D341Med (cell line): ENCODE data around the gene KCNE4.

Experiments
- DNase-seq: peaks from one replicate; pipeline ENCODE4 v3.0.0; 2012; ENCODE audit warnings: low spot score

The KCNE4 gene

DNA sequence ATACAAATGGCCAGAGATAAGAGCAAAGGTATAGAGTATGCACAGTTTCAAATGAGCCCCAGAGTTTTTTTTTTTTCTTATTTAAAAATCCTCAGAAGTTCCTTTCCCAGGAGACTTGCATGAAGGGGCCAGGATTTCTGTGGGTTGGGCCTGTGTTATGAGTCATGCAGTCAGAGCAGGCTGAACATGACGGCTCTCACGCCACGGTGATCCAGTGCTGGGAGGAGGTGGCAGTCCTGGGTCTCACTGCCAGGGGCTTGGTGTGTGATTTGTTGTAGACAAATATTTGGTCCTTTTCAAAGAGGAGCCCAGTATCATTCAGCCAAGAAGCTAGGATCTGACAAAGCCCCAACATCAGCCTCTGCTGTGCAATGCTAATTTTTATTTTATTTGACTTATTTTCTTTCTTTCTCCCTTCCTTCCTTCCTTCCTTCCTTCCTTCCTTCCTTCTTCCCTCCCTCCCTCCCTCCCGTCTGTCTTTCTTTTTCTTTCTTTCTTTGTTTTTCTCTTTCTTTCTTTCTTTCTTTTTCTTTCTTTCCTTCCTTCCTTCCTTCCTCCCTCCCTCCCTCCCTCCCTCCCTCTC, 10.4 kb upstream of the KCNE4 start:
- DNase-seq: peak; percentile 34

DNA sequence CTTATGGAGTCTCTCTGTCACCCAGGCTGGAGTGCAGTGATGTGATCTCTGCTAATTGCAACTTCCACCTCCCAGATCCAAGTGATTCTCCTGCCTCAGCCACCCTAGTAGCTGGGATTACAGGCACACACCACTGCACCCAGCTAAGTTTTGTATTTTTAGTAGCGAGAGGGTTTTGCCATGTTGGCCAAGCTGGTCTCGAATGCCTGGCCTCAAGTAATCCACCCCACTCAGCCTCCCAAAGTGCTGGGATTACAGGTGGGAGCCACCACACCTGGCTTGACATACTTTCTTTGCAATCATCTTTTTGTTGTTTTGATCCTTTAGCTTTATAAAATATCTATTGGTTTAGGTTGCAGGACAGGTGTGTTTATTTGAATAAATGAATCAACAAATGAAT, 9.7 kb upstream of the KCNE4 start:
- DNase-seq: no peak

DNA sequence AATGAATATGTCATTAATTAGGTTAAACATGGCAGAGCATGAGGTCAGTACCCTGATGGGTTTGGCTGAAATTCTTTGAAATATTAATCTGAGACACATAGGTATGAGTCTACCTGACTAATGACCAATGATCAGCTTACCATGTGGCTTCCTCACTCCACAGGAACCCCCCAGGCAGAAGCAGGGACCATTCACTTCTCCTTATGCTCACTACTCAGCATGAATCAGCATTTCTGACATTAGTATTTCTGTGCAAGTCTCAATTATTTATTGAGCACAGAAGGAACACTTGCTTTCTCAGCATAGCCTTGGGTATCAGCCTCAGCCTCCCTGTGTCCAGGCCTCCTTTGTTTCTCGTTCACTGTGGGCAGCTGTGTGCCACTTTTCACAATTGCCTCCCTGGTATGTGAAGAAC, 9.3 kb upstream of the KCNE4 start:
- no peak for DNase-seq

DNA sequence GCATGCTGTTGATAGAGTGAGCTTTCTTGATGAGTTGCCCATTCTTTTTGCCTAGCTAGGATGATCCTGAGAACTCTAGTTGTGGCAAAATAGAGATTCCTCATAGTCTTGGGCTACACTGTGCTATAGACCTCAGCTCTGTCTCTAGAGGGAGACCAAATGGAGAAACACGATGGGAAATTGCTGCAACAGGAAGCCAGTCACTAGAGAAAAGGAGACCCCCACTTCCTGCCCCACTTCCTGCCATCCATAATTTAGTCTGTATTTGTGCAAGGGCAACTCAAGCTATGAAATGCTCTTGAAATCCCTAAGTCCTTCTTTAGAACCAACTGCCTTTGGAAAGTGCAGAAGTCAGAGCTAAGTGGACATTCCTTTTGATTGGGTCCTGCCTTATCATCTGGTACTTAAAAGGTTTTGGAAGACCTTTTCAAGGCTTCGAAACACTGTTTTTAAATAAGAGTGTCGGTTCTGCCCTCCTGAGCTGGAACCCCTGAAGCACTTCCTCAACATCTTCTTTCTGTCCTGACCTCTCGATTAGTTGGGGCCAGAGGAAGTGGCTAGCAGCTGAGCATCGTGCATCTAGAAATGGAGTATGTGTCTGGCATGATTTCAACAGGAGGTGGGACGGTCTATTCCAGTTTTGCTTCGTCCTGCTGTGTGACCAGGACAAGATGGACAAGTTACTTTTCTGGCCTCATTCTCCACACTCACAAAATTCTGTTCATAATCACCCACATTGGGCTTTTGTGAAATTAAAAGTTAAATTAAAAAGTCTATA, 8.6 kb upstream of the KCNE4 start:
- DNase-seq: no peak

DNA sequence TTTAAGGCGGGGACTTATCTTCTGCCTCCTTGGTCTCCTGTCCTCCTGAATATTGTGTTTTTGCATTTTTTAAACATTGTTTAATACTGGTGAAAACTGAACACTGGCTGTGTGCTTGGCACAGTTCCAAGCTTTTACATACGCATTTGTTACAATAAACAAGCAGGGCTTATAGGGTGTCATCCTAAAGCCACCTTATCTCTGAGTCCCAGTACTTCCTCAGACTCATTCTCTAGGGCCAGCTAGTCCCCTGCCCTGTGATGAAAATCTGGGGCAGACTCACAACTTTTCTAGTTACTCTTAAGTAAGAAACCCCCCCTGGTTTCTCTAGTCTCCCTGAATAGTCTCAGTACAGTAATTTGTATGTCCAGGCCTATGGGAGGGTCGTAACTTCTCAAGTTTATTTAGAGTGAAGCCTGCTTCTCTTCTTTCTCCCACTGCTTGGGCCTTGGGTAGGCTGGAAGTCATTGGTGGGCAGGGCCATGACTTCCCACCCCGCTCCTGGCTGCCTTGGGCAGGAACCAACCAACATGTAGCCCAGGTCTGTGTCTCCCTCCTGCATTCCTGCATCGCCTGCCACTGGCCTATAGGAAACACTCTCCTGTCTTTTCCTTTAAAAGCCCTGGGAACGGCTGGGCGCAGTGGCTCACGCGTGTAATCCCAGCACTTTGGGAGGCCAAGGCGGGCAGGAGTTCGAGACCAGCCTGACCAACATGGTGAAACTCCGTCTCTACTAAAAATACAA, 7.7 kb upstream of the KCNE4 start:
- DNase-seq: no peak

DNA sequence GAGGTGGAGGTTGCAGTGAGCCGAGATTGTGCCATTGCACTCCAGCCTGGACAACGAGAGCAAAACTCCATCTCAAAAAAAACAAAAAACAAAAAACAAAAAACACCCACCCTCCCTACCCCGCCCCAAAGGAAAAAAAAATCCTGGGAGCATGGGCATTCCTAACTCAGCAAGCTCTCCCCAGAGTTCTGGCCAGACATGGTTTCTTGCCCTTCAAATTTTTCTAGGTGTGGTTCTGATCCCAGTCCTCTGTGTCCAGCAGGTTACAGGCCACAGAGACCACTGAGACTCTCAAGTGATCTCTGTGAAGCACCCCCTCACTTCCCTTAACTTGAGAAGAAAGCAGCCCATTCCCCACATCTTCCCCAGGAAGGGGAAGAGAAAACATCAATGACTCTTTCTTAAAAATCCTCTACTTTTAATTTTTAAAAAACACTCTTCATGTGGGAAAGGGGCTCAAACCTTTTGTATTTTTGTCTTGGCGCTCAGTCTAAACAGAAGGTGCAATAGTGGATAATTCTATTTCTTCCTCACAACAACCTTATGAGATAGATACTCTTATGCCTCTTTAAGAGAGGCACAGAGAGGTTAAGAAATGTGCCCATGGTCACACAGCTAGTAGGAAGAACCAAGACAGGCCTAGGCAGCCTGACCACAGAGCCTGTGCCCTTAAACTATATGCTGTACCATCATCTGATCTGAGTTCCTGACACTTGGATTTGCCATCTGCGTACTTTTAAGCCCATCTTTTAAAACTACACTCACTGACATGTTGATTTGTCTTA, 6.9 kb upstream of the KCNE4 start:
- DNase-seq: no peak

DNA sequence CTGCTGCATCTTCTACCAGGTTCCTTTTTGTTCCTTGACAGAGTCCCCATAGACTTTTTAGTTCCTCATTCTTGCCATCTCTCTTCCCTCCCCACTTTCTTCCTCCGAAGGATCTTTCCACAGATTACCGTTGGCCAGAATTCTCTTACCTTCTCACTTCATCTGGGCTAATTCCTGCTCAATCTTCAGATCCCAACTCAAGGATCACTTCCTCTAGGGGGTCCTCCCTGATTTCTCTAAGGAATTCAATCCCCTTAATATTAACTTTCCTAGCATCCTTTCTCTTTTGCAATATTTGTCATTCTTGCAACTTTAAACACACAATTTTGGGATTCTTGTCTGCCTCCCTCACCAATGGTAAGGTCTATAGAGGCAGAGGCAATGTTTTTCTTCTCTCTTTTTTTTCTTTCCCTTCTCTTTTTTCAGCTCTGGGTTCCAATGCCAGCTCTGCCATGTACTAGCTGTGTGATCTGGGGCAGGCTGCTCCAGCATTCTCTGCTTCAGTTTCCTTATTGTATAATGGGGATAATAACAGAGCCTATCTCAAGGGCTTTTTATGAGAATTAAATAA, 5.4 kb upstream of the KCNE4 start:
- DNase-seq: no peak

DNA sequence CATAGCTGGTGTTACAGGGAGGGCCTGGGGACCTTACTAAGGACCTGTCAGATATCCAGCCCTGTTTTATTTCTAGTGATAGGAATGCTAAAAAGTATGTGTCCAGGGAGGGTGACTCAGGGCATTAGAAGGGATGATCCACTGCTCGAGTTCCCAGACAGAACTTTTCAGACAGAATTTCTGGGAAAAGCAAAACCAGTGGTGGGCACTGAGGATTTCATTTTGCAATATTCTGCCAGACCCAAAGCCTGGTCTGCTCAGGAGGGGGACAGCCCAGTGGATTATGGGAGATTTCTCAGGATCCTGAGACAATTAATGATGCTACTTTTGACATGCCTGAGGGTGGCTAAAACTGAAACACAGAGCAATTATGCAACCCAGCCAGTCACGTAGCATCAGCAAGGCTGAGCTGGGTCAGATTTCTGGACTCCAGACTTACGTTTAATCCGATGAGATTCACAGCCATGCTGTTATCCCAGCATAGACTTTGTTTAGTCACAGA, 4.7 kb upstream of the KCNE4 start:
- DNase-seq: no peak

DNA sequence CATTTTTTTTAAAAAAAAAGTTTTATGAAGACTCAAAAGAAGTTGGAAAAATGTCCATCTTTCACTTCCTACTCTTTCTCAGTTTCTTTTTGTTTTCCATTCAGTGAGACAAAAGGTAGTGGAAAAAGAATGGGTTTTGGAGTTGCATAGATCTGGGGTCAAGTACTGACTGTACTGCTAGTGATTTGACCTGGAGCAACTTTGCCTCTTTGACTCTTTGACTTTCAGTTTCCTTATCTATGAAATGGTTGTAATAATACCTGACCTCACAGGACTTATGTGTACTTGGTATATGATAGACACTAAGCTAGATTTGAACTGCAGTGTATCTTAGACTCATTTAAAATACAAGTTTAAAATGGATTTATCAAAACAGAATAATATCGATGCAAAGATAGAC, 3.5 kb upstream of the KCNE4 start:
- no peak for DNase-seq

DNA sequence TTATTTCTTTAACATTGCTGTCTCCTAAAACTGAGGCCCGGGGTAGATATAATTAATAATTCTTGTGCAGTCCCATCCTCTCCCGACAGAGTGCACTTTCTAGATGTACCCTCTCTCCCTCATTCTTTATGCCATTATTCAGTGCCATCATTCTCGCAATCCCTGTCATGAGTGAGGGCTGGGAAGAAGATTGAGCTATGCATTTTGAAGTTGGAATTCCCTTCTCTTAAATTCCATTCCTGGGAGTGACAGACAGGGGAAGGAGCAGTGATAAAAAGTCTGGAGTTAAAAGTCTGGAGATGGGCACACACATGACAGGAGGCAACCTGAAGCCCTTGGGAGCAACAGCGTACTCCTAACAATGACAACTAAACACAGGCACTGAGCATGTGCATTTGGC, 2.6 kb upstream of the KCNE4 start:
- DNase-seq: no peak

DNA sequence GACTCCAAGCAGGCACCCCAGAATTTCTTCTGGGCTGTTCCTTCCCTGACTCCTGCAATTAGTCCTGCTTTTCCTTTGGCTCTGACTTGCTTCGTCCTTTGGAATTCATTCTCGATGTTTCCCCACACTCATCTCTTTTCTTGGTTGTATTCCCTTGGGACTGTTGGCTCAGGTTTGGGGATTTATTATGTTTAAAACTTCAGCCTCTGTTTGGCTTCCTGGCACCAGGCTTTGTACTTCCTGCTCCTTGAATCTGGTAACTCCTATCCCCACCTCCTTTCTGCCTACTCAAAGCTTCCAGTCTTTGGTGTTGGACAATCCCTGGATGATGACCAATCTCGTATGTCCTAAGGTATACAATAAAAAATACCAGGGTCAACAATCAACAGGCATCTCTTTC, 1.8 kb upstream of the KCNE4 start:
- DNase-seq: no peak

DNA sequence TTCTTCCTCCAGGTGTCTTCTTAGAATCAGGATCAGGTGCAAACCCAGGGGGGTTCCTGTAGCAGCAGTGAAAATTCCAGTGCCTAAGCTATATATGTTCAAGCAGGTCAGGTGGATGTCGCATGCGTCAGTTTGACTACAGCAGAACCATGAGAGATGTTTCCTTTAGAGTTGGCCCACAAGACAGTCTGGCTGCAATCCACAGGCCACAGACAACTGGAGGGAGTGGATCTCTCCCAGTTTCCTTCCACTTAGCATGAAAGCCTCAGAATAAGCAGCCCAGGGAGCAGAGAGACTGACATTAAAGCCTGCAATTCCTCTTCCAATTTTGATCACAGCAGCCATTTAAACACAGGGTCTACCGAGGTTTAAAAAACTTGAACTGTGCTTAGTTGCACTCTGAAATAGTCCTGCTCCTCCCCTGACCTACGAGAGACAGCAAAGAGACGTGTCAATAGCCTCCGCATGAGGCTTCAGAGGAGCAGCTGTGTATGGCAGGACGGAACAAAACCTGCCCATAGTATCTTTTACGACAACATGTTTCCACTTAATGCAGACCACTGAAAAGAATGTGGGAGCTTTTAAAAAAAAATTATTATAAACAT, 988 bp upstream of the KCNE4 start:
- DNase-seq: no peak

DNA sequence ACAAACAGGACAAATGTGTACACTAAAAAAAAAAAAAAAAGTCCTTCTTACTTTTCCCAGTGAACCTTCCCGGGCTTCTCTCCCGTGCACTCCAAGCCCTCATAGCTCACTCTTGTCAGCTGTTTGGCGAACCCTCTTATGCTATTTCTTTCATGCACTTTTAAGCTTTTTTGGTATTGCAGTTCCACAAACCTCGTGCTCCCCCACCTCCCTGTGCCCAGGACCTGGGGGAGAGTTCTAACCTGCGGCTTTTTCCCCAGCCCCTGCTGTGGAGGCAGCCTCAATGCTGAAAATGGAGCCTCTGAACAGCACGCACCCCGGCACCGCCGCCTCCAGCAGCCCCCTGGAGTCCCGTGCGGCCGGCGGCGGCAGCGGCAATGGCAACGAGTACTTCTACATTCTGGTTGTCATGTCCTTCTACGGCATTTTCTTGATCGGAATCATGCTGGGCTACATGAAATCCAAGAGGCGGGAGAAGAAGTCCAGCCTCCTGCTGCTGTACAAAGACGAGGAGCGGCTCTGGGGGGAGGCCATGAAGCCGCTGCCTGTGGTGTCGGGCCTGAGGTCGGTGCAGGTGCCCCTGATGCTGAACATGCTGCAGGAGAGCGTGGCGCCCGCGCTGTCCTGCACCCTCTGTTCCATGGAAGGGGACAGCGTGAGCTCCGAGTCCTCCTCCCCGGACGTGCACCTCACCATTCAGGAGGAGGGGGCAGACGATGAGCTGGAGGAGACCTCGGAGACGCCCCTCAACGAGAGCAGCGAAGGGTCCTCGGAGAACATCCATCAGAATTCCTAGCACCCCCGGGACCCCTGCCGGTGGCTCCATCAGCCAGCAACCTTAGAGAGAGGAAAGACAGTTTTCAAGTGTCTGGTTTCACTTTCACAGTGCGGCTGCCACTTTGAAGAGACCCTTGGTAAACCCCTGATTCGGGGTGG, 826 bp downstream of the KCNE4 start:
- DNase-seq: no peak

DNA sequence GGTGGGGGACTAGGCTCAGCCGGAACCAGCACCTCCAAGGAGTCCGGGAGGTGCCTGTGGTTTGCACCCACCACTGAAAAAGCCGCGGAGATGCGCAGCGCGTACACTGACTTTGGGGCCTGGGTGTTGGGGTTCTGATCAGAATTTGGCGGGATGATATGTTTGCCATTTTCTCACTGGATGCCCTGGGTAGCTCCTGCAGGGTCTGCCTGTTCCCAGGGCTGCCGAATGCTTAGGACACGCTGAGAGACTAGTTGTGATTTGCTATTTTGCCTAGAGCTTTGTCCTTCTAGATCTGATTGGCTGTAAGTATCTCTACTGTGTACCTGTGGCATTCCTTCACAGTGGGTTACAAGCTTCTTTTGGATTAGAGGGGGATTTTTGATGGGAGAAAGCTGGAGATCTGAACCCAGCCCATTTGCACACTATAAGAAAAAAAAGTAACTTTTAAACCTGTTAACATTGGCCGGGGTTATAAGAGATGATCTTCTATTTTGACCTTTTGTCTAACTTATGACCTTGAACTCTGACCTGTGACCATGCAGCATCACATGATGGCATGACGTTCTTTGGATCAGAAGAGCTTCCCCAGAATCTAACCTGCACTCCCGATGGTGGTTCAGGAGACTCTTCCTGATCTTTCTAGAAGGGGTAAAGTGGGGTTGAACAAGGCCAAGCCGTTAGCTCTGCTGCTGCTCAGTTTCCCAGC, 1.6 kb downstream of the KCNE4 start:
- DNase-seq: no peak

DNA sequence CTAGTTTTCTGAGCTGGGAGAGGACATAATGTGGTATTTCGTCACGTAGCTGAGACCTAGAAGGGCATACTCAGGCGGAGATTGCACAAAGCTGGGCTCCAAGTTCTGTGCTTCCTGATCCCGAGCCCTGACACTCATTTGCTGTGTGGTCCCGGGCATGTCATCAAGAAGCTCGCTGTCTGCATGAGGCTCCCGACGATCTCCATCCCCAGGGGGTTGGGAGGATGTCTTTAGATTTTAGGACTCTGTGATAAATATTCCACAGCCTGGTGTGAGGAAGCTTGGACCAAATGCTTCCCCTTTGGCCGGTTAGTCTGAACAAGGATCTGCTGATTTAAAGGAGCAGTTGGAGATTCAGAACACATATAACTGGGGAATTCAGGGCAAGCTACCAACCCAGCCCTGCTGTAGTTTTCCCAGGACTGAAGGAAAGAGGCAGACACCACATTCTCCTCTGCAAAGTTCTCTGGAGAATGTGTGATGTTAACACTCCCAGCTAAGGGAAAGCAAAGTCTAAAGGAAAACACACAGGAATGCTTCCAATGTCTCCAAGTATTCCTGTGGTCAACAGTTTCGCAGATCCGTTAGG, 2.3 kb downstream of the KCNE4 start:
- no peak for DNase-seq

DNA sequence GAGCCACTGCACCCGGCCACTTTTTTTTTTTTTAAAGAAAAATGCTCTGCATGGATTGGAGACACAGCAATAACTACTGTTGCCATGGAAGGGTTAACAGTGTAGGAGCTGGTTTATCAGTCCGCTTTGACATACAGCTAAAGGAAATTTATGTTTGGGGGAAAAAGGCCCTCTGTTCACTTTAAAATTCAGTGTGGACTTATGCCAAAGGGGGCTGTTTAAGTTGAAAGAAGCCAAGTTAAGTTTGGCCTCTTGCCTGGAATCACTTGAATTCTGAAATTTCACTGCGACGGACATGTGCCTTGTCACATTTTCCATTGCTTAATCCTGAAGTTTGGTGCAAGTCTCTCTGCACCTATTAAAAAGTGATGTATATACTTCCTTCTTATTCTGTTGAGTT, 3.1 kb downstream of the KCNE4 start:
- DNase-seq: no peak

DNA sequence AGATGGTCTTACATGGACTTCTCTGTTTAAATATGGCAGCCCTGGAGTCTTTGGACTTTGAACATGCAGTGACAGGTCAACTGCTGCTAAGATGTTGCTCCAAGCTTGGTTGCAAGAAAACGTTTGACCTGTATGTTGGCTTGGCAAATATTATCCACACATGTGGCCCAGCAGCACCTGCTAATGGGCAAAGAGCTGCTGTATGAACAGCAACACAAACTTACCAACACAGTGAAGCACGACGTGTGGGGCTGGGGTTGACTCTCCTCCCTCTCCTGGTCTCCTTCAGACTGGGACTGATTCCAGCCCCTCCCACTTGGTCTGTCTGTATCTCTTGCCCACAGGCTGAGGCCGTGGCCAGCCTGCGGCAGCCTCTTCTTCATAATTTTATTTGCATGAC, 3.8 kb downstream of the KCNE4 start:
- no peak for DNase-seq

DNA sequence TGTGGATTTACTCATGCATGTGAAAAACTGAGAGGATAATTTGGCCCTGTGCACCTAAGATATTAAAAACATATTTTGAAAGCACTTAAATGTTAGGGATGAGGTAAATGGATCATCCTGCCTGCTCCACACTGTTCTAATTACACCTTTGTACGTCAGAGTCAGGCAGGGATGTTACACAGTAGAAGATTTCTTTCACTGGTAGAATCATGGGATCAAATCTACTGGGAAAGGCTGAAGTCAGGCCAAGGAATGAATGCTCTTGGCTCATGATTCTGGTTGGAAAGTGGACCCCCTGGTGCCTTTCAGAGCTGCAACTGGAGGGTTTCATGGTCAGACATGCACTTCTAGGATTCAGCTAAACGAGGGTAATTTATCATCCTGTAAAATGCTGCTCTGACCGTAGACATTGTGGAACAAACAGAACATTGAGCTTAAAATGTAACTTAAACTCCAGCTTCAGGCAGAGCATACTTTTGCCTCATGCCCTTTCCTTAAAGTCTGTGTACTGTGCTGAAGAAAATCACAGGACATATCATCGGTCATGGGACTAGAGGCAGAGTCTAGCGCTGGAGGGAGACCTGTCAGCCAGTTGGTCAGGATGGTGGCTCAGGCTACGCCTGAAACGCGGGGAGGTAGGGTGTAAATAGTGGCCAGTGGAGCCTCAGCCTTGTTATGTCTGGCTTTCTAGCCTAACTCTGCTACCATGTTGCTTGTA, 4.9 kb downstream of the KCNE4 start:
- DNase-seq: no peak

DNA sequence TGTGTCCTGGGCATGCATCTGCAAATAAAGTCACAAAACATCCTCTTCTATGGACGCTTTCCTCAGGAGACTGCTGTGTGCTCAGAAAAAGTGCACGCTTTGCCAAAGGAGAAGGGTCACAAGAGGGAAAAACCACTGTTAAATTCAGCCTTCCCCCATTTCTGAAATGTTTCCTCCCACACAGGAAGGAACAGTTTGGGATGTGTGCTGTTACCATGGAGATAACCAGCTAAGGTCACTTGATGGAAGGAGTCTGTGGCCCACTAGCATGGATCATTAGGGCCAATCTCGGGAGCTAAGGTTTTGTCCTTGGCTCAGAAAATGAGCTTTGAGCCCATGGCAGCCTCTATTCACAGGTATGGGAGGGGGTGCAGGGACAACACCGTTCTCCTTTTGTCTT, 5.6 kb downstream of the KCNE4 start:
- DNase-seq: no peak
